ENCODE measurements around the gene DOK3. TPM values are rescaled to one million over a fixed set of nuclear protein-coding genes. Genes with fewer than 3 reads are reported as not detected.

DOK3 gene
- total and polyA plus RNA-seq, 8 donors, result 5.8 to 90.5 (median 7.1) TPM

DNA sequence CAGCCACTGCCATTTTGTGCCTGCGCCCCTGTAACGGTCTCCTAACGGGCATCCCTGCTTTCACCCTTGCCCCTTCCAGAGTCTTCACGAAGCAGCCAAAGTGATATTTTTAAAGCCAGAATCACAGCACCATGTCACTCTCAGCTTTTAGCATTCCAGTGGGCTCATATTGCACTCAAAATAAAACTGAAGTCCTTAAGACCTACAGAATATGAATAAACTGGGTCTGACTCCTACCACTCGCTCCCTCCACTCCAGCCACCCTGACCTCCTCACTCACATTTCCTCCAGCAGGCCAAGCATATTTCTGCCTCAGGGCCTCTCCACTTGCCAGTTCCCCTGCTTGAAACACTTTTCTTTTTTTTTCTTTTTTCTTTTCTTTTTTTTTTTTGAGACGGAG is 9.8 kb downstream of the DOK3 start:
- no peak for ATAC-seq
- DNase-seq, result no peak
- intact Hi-C loops (cut with DNase I), result loop anchor here in 1 of 2 donors (5.0 kb wide), 1 partner anchor 108 kb away; no protein-coding TSS in a partner anchor

GRCh38 chr5:177498013-177498787 is 11.4 kb downstream of the DOK3 start:
- ATAC-seq (peak; percentile 6), DNase-seq (peak in 2 of 4 donors; percentile 62 to 91)
- Histone ChIP-seq H3K27ac (peak overlapping the region; percentile 42 to 92), H3K27me3 (peaks cover 0 to 10% of the 10 kb centered on the region in 2 donors), H3K36me3 (peaks cover 0 to 12% of the 10 kb centered on the region in 2 donors), H3K9me3 (no peaks in the 10 kb centered on the region), H3K4me3 (peak overlapping the region; percentile 73 to 80), H3K4me1 (peaks cover 35 to 69% of the 10 kb centered on the region in 2 donors)
- TF ChIP-seq CTCF (IDR thresholded peaks at IDR 0.05), result no peak
- intact Hi-C loops (cut with DNase I), result no loop called here

More for the DNA sequence above, 9.8 kb downstream of the DOK3 start:
- Histone ChIP-seq H3K4me1 (peaks cover 23 to 56% of the 10 kb centered on the region in 2 donors), H3K4me3 (no peak overlapping the region), H3K36me3 (peaks cover 0 to 28% of the 10 kb centered on the region in 2 donors), H3K27me3 (peaks cover 0 to 10% of the 10 kb centered on the region in 2 donors), H3K27ac (no peak overlapping the region), H3K9me3 (no peaks in the 10 kb centered on the region)
- TF ChIP-seq CTCF (IDR thresholded peaks at IDR 0.05), result no peak

GRCh38 chr5:177497292-177498012 is 12.2 kb downstream of the DOK3 start, which contains the start of gene PDLIM7:
Gene PDLIM7, minus strand, starts transcription at chr5:177497604. Its CDS starts 1,092 bp downstream, at chr5:177496512.
- peak; percentile 97 to 99 (median 98) for DNase-seq
- no peaks in the 10 kb centered on the region for H3K9me3 ChIP-seq
- peaks cover 36 to 76% of the 10 kb centered on the region in 2 donors for H3K4me1 ChIP-seq
- ATAC-seq, result peak; percentile 89
- peak within 1 kb of the TSS; percentile 73 to 80 for H3K4me3 ChIP-seq
- peaks cover 0 to 10% of the 10 kb centered on the region in 2 donors for H3K27me3 ChIP-seq
- peak within 1 kb of the TSS; percentile 91 to 92 for H3K27ac ChIP-seq
- H3K36me3 ChIP-seq, result peaks cover 0 to 12% of the 10 kb centered on the region in 2 donors
- intact Hi-C loops (cut with DNase I), result no loop called here
- peak in 1 of 2 donors; percentile 19 for TF ChIP-seq CTCF (IDR thresholded peaks at IDR 0.05)

DNA sequence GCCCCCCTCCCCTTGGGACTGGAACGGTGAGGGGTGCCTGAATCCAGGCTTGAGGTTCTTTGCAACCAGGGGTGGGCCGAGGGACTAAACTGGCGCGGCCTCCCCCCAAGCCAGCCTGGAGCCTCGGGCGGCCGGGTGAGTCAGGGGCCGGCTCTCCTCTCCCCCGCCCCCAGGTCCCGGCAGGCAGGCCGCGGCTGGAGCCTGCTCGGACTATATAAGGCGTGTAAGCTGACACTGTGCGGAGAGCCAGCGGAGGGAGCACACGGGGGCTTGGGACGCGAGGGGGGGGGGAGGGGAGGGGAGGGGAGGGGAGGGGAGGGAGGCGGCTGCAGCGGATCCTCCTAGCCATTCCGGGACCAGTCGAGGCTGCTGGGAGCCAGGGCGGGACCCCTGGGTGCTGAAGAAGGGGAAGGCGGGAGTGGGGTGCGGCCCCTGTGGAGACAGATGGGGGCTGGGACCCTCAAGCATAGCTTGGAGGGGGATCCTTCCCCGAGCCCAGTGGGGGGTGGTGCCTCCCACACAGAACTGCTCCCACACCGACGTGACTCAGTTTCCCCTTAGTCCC is 12.8 kb downstream of the DOK3 start:
- intact Hi-C loops (cut with DNase I), result no loop called here
- Histone ChIP-seq H3K27ac (peak overlapping the region; percentile 91 to 92), H3K9me3 (no peaks in the 10 kb centered on the region), H3K4me1 (peaks cover 36 to 76% of the 10 kb centered on the region in 2 donors), H3K27me3 (peaks cover 0 to 10% of the 10 kb centered on the region in 2 donors), H3K36me3 (peaks cover 0 to 15% of the 10 kb centered on the region in 2 donors), H3K4me3 (peak overlapping the region; percentile 73 to 80)
- TF ChIP-seq CTCF (IDR thresholded peaks at IDR 0.05), result no peak
- peak in 3 of 4 donors; percentile 81 to 92 (median 89) for DNase-seq
- ATAC-seq, result peak; percentile 18
